GM12878 (cell line): ENCODE results near the gene NKG7. TPM values are rescaled to one million over a fixed set of nuclear protein-coding genes. Genes with fewer than 3 reads are reported as not detected.

Experiments used
- ATAC-seq: fragments of 200-7000 bp; cut with Tn5 transposase; 3 replicates; pipeline ENCODE4 v1.9.1; 2020; ENCODE audit warnings: mild to moderate bottlenecking, moderate library complexity
- BruUV-seq: library from RNA; stranded (reverse); fragments of 400-500 nt; replicated peaks from 2 replicates; lab custom pipeline; 2021; lab: Mats Ljungman, UMichigan
- CTCF ChIA-PET: fragments of 300-600 bp; sonication (Branson Sonifier 250); formaldehyde crosslinking; extraction: SDS; loops from one replicate; lab custom pipeline; 2021; ENCODE audit warnings: inconsistent platforms; lab: Yijun Ruan, JAX
- POLR2A ChIA-PET: fragments of 350-600 bp; formaldehyde crosslinking; extraction: SDS; loops from one replicate; lab custom pipeline; 2021; ENCODE audit warnings: inconsistent platforms; lab: Charles Lee
- RAD21 ChIA-PET: fragments of 300-600 bp; sonication (Branson Sonifier 250); formaldehyde crosslinking; loops from one replicate; lab custom pipeline; 2023; ENCODE audit warnings: antibody characterized with exemption; ENCODE audit not compliant: unreplicated experiment; lab: Charles Lee
- SMC1A ChIA-PET: fragments of 300-600 bp; sonication (Branson Sonifier 250); formaldehyde crosslinking; loops from one replicate; lab custom pipeline; 2023; ENCODE audit not compliant: unreplicated experiment, uncharacterized antibody; lab: Charles Lee
- DNase-seq: peaks from one replicate; pipeline ENCODE4 v3.0.0-alpha.2; 2011; ENCODE audit warnings: low read depth, low spot score
- FAIRE-seq: peaks from 3 replicates; lab custom pipeline; 2011; peaks lifted over from hg19 to GRCh38; lab: Jason Lieb, UNC
- H2AFZ ChIP-seq: 2 replicates; pipeline ENCODE4 v1.6.0; 2011; ENCODE audit warnings: low read depth, low read length, control low read depth; ENCODE audit not compliant: control insufficient read depth
- H3K27ac ChIP-seq: 2 replicates; pipeline ENCODE4 v1.5.1; 2011; ENCODE audit warnings: control low read depth; ENCODE audit not compliant: control insufficient read depth, insufficient read depth
- H3K27me3 ChIP-seq, 2 experiments: replicated peaks in 1 of 2; 2 replicates each; pipeline versions ENCODE4 v1.6.0 to v1.6.1; 2011; ENCODE audit warnings: low read length in 1 of 2; ENCODE audit not compliant: control insufficient read depth in 2 of 2, insufficient read depth in 2 of 2
- H3K36me3 ChIP-seq, 2 experiments: 2 replicates each; pipeline ENCODE4 v1.5.1; 2011; ENCODE audit warnings: low read length in 1 of 2; ENCODE audit not compliant: control insufficient read depth in 2 of 2, insufficient read depth in 2 of 2
- H3K4me1 ChIP-seq: 2 replicates; pipeline ENCODE4 v1.6.1; 2011; ENCODE audit warnings: mild to moderate bottlenecking, low read length, moderate library complexity, mixed read lengths; ENCODE audit not compliant: control insufficient read depth, insufficient read depth
- H3K4me2 ChIP-seq: 2 replicates; pipeline ENCODE4 v1.6.0; 2011; ENCODE audit warnings: control low read depth; ENCODE audit not compliant: control insufficient read depth, insufficient read depth
- H3K4me3 ChIP-seq: fragments of 200-600 bp; sonication (generic); 2 replicates; pipeline ENCODE4 v1.5.1; 2016
- H3K79me2 ChIP-seq: 2 replicates; pipeline ENCODE4 v1.6.0; 2011; ENCODE audit warnings: low read length; ENCODE audit not compliant: control insufficient read depth, insufficient read depth
- H3K9ac ChIP-seq: 2 replicates; pipeline ENCODE4 v1.8.0; 2011; ENCODE audit warnings: low read length, control low read depth, mixed read lengths; ENCODE audit not compliant: control insufficient read depth, insufficient read depth
- H3K9me3 ChIP-seq: replicated peaks from 3 replicates; pipeline ENCODE4 v1.5.1; 2011; ENCODE audit warnings: mild to moderate bottlenecking, low read length; ENCODE audit not compliant: control insufficient read depth, insufficient read depth
- H4K20me1 ChIP-seq: 2 replicates; pipeline ENCODE4 v1.6.0; 2011; ENCODE audit not compliant: control insufficient read depth, insufficient read depth
- EP300 ChIP-seq, 2 experiments: fragments of 150-350 bp in 1 of 2; IDR thresholded peaks; 2 replicates each; pipeline ENCODE4 v1.6.1; 2011 to 2012; ENCODE audit warnings: low read depth in 2 of 2, low read length in 2 of 2, borderline replicate concordance in 1 of 2, improper control_type of control experiment in 1 of 2, inconsistent platforms in 1 of 2; ENCODE audit not compliant: control insufficient read depth in 1 of 2
- PAX5 ChIP-seq: IDR thresholded peaks from 2 replicates; pipeline ENCODE4 v1.6.1; 2011; ENCODE audit warnings: low read depth, low read length, borderline replicate concordance
- POLR2AphosphoS5 ChIP-seq: IDR thresholded peaks from 2 replicates; pipeline ENCODE4 v1.6.1; 2011; ENCODE audit warnings: mild to moderate bottlenecking, low read length, inconsistent platforms
- SUZ12 ChIP-seq: fragments of 200-600 bp; sonication (generic); IDR thresholded peaks from one replicate; pipeline ENCODE4 v1.6.1; 2018; ENCODE audit warnings: antibody characterized with exemption, mild to moderate bottlenecking; ENCODE audit not compliant: unreplicated experiment
- WGBS: methylation state at CpG from one replicate; pipeline ENCODE4 v1.1.6; 2016; ENCODE audit warnings: low lambda C conversion rate; ENCODE audit not compliant: insufficient replicate concordance, insufficient coverage; ENCODE audit errors: missing lambda C conversion rate; 5-methylcytosine and 5-hydroxymethylcytosine counted together
- in situ Hi-C: fragments of 300-500 bp; cut with MboI; formaldehyde crosslinking; loops from 9 replicates; pipeline ENCODE4 v1.14.3; 2018; ENCODE audit warnings: mixed read lengths
- intact Hi-C: fragments of 100-400 bp; cut with micrococcal nuclease; formaldehyde crosslinking; loops from one replicate; pipeline ENCODE4 v1.14.2; 2022; ENCODE audit not compliant: unreplicated experiment
- polyA plus RNA-seq, 11 experiments: library from polyadenylated mRNA; depleted of rRNA in 4 of 11; unstranded in 6 of 11; stranded (reverse) in 5 of 11; fragments of >200 nt; fragmentation: Nextera tagmentation in 4 of 11; fragmentation: Illumina TruSeq in 1 of 11; extraction: Ambion mirVana in 4 of 11; extraction: Trizol in 1 of 11; gene quantifications; 1 replicate in 1 of 11; 2 replicates in 10 of 11; pipeline versions ENCODE4 v1.2.1 to v1.2.3, GENCODE V29; 2011 to 2016; ENCODE audit warnings: inconsistent platforms in 2 of 11, missing spikeins in 2 of 11, low read depth in 1 of 11
- total RNA-seq, 4 experiments: library from RNA; depleted of rRNA in 3 of 4; stranded (reverse); fragments of >200 nt in 3 of 4; fragmentation: Illumina TruSeq in 1 of 4; extraction: Trizol in 1 of 4; gene quantifications; 2 replicates each; pipeline versions ENCODE4 v1.2.1 to v1.2.3, GENCODE V29; 2013 to 2021
- TF ChIP-seq, protein P1 (sequence below): IDR thresholded peaks from 2 replicates; pipeline ENCODE4 v1.6.1; 2011; ENCODE audit warnings: mild to moderate bottlenecking, low read depth, low read length, moderate library complexity; ENCODE audit not compliant: insufficient replicate concordance

The NKG7 gene
- total and polyA plus RNA-seq, 10 of the 15 experiments (the other 5 are each of a cell fraction or from before 2014, with no cell fraction given), result 10.0 to 48.7 (median 22.3) TPM

DNA sequence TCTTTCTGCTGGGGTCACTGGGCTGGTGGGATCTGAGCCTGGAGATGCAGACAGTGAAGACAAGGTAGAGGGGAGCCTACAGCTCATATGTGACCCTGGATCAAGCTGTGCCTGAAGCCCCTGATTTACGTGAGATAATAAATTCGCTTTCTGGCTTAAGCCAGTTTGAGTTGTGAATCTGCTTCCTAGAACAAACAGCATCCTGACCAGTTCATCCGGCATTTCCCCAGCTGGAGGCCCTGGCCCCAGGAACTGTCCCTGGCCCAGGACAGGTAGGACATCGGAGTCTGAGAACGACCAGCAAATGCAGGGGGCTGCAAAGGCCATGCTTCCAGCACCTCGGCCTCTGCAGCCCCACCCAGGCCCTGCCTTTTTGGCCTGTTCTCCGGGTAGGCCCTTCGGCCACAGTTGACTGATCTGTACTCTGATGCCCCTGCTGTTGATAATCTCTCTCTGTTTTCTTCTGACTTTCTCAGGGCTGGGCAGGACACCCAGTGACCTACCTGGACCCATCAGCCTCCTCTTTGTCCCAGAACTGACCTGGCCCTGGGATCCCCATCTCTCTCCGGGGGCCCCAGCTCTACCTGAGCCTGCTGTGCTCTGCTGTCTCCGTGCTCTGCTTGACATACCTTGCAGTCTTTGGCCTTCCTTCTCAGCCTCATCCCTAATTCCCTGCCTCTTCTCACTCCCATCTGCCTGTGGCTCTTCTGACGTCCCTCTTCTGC is 21.0 kb downstream of the NKG7 start:
- intact Hi-C loops, result no loop called here
- 97% methylated on average over 11 of the region's 11 CpGs for WGBS
- H3K27ac ChIP-seq, result no peak overlapping the region
- H3K27me3 ChIP-seq, result no peaks in the 10 kb centered on the region
- H4K20me1 ChIP-seq, result no peaks in the 10 kb centered on the region
- RAD21 ChIA-PET, result no interaction called here
- CTCF ChIA-PET, result no interaction called here
- in situ Hi-C loops, result loop anchor here (25.0 kb wide), 1 partner anchor 1014 kb away; the partner anchor contains the start of gene KCNC3
- TF ChIP-seq PAX5 (no peak), POLR2AphosphoS5 (no peak), SUZ12 (no peak), EP300 (IDR thresholded peaks at IDR 0.05; ENCODE audit: borderline replicate concordance in 1 of 2, control insufficient read depth in 1 of 2, low read depth in 2 of 2, low read length in 2 of 2) (no peak)
- TF ChIP-seq, protein P1, sequence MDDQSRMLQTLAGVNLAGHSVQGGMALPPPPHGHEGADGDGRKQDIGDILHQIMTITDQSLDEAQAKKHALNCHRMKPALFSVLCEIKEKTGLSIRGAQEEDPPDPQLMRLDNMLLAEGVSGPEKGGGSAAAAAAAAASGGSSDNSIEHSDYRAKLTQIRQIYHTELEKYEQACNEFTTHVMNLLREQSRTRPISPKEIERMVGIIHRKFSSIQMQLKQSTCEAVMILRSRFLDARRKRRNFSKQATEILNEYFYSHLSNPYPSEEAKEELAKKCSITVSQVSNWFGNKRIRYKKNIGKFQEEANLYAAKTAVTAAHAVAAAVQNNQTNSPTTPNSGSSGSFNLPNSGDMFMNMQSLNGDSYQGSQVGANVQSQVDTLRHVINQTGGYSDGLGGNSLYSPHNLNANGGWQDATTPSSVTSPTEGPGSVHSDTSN, result no peak
- no peaks in the 10 kb centered on the region for H3K4me1 ChIP-seq
- POLR2A ChIA-PET, result no interaction called here
- no peak overlapping the region for H3K9ac ChIP-seq
- no peaks in the 10 kb centered on the region for H3K79me2 ChIP-seq
- BruUV-seq, result no TSS peak
- H3K4me2 ChIP-seq, result no peak overlapping the region
- no peak overlapping the region for H2AFZ ChIP-seq
- FAIRE-seq (no peak), DNase-seq (no peak), ATAC-seq (no peak)
- H3K36me3 ChIP-seq, result peaks cover 0 to 4% of the 10 kb centered on the region in 2 experiments; a peak in 1 of 4 replicates
- no peaks in the 10 kb centered on the region for H3K9me3 ChIP-seq
- H3K4me3 ChIP-seq, result no peak overlapping the region
- SMC1A ChIA-PET, result interaction anchor here (1.7 kb wide), 1 partner anchor 14 kb away, joined by 4 read pairs; no protein-coding TSS in a partner anchor
